ENCODE data around the gene KCNJ10.
A peak's percentile ranks its signal among the peaks of the same experiment; 100 is the strongest.

KCNJ10 gene

DNA sequence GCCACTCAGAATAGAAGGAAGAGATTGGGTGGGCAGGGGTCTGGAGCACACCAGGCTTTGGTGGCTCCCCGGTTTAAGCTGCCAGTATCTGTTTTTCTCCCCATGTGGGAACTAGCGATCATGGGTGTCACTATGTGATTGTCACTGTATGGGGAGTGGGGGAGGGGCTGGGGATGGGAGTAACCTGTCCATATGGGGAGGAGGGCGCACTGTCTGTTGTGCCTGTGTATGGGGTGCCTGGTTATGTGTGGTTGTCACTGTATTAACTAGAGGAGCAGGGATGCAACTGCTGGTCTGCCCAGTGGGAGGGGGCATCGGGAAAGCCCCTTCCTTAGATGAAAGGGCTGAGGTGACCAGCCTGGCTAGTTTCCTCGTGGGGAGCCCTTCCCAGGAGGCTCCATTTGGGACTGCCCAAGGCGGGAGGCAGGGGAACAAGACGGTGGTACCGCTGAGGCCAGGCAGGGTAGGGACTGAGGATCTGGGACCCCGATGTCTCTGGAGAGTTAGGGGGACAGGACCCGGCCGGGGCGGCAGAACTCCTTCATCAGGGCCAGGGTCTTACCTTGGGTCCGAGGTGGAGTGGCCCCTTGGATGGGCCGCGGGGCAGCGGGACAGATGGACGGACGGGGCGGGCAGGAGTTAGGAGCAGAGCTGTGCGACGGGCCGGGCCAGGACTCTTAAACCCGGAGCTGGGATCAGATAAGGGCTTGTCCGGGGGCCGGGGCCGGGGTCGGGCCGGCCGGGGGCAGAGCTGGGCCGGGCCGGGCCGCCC, at the start of gene KCNJ10:
Gene KCNJ10 (minus strand): TSS at position 701 of the 772 bp plus-strand sequence. CDS start 27,628 bp downstream, outside the sequence.
- peak within 1 kb of the TSS; percentile 67 for H3K4me3 ChIP-seq (ENCODE audit: low read depth, low read length, poor library complexity, severe bottlenecking)

DNA sequence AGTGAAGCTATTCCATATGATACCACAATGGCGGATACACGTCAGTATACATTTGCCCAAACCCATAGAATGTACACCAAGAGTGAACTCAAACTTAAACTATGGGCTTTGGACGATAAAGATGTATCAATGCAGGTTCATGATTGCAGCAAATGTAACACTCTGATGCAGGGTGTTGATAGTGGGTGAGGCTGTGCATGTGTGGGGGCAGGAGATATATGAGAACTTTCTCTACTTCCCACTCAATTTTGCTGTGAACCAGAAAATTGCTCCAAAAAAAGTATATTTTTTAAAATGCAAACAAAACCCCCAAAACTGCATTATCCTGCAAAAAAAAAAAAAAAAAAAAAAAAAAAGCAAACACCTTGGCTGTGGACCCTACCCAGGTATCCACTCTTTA, 49.0 kb upstream of the KCNJ10 start:
- no peak overlapping the region for H3K9ac ChIP-seq (ENCODE audit: low read length)
- no peak overlapping the region for H2AFZ ChIP-seq (ENCODE audit: low read length)
- H3K4me3 ChIP-seq (ENCODE audit: low read depth, low read length, poor library complexity, severe bottlenecking), result no peak overlapping the region
- H3K4me1 ChIP-seq (ENCODE audit: insufficient read depth, low read length, severe bottlenecking), result no peaks in the 10 kb centered on the region
- no peak overlapping the region for H3K4me2 ChIP-seq (ENCODE audit: low read length)
- no peaks in the 10 kb centered on the region for H3K9me3 ChIP-seq (ENCODE audit: low read length)
- no peaks in the 10 kb centered on the region for H3F3A ChIP-seq (ENCODE audit: insufficient read depth, low read length)
- peaks cover 11% of the 10 kb centered on the region; the same call in 1 of the 2 replicates for H3K27me3 ChIP-seq (ENCODE audit: insufficient read depth, low read length)
- no peaks in the 10 kb centered on the region for H3K79me2 ChIP-seq (ENCODE audit: insufficient read depth, low read length)
- TF ChIP-seq EZH2 (IDR thresholded peaks at IDR 0.05; ENCODE audit: borderline replicate concordance, low read length), result no peak
- TF ChIP-seq CTCF (IDR thresholded peaks at IDR 0.05; ENCODE audit: low read length), result no peak
- H3K36me3 ChIP-seq (ENCODE audit: insufficient read depth, low read length), result no peaks in the 10 kb centered on the region
- no peak overlapping the region for H3K27ac ChIP-seq (ENCODE audit: low read depth, low read length, poor library complexity, severe bottlenecking)
- H4K20me1 ChIP-seq (ENCODE audit: insufficient read depth, low read length), result no peaks in the 10 kb centered on the region
- no peaks in the 10 kb centered on the region for H3K9me2 ChIP-seq (ENCODE audit: low read depth, low read length)

More for the DNA sequence above, at the start of gene KCNJ10:
- H3K27me3 ChIP-seq (ENCODE audit: insufficient read depth, low read length), result no peaks in the 10 kb centered on the region; the same call in 1 of the 2 replicates
- H3K9ac ChIP-seq (ENCODE audit: low read length), result peak within 1 kb of the TSS; percentile 42; the same call in 1 of the 2 replicates
- no peaks in the 10 kb centered on the region for H3F3A ChIP-seq (ENCODE audit: insufficient read depth, low read length)
- TF ChIP-seq CTCF (IDR thresholded peaks at IDR 0.05; ENCODE audit: low read length) (no peak), EZH2 (IDR thresholded peaks at IDR 0.05; ENCODE audit: borderline replicate concordance, low read length) (no peak)
- H2AFZ ChIP-seq (ENCODE audit: low read length), result no peak within 1 kb of the TSS; the same call in 1 of the 2 replicates
- no peaks in the 10 kb centered on the region for H3K36me3 ChIP-seq (ENCODE audit: insufficient read depth, low read length)
- no peaks in the 10 kb centered on the region for H4K20me1 ChIP-seq (ENCODE audit: insufficient read depth, low read length)
- H3K27ac ChIP-seq (ENCODE audit: low read depth, low read length, poor library complexity, severe bottlenecking), result no peak within 1 kb of the TSS
- H3K4me1 ChIP-seq (ENCODE audit: insufficient read depth, low read length, severe bottlenecking), result peaks cover 12% of the 10 kb centered on the region
- H3K4me2 ChIP-seq (ENCODE audit: low read length), result peak within 1 kb of the TSS; percentile 94
- no peaks in the 10 kb centered on the region for H3K9me2 ChIP-seq (ENCODE audit: low read depth, low read length)
- H3K79me2 ChIP-seq (ENCODE audit: insufficient read depth, low read length), result no peaks in the 10 kb centered on the region
- H3K9me3 ChIP-seq (ENCODE audit: low read length), result no peaks in the 10 kb centered on the region

DNA sequence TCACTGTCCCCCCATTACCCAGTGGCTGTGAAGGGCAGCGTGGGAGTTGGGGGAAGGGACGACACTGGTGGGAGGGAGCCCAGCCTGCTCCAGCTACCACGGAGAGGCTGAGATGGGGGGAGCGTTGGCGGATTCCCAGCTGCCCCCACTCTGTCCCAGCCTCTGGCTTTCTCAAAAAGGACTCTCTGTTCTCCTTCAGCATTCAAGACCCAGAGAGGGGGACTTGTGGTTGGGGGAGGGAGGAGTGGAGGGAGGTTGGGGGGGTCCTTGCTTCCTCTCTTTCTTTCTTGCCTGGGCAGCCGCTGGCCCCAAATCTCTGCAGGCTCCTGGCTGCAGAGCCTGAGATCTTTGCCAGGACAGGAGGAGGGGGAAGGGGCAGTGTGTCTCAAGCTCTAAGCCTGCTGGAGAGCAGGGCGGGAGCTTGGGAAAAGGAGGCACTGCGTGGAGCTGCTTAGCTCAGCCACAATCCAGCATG, 47.8 kb upstream of the KCNJ10 start:
- Histone ChIP-seq H3F3A (ENCODE audit: insufficient read depth, low read length) (no peaks in the 10 kb centered on the region), H4K20me1 (ENCODE audit: insufficient read depth, low read length) (no peaks in the 10 kb centered on the region), H3K27ac (ENCODE audit: low read depth, low read length, poor library complexity, severe bottlenecking) (no peak overlapping the region), H3K9me2 (ENCODE audit: low read depth, low read length) (no peaks in the 10 kb centered on the region), H3K36me3 (ENCODE audit: insufficient read depth, low read length) (no peaks in the 10 kb centered on the region), H3K9ac (ENCODE audit: low read length) (no peak overlapping the region), H3K79me2 (ENCODE audit: insufficient read depth, low read length) (no peaks in the 10 kb centered on the region), H3K9me3 (ENCODE audit: low read length) (no peaks in the 10 kb centered on the region), H2AFZ (ENCODE audit: low read length) (no peak overlapping the region), H3K27me3 (ENCODE audit: insufficient read depth, low read length) (peaks cover 11% of the 10 kb centered on the region; the same call in 1 of the 2 replicates), H3K4me1 (ENCODE audit: insufficient read depth, low read length, severe bottlenecking) (no peaks in the 10 kb centered on the region), H3K4me2 (ENCODE audit: low read length) (no peak overlapping the region), H3K4me3 (ENCODE audit: low read depth, low read length, poor library complexity, severe bottlenecking) (no peak overlapping the region)
- no peak for TF ChIP-seq EZH2 (IDR thresholded peaks at IDR 0.05; ENCODE audit: borderline replicate concordance, low read length)
- no peak for TF ChIP-seq CTCF (IDR thresholded peaks at IDR 0.05; ENCODE audit: low read length)
